Panc1 (cell line): ENCODE data around the gene GRIP1.

Experiments used
- CTCF ChIP-seq: fragments of 450-650 bp; IDR thresholded peaks from 2 replicates; pipeline ENCODE4 v1.5.1; 2017; ENCODE audit warnings: mild to moderate bottlenecking
- POLR2AphosphoS5 ChIP-seq: IDR thresholded peaks from 2 replicates; pipeline ENCODE4 v1.6.1; 2012; ENCODE audit warnings: mild to moderate bottlenecking, low read depth, low read length, moderate library complexity
- REST ChIP-seq, 2 experiments: IDR thresholded peaks; 2 replicates each; pipeline ENCODE4 v1.6.1; 2011 to 2012; ENCODE audit warnings: low read depth in 2 of 2, control low read depth in 1 of 2, low read length in 1 of 2, mild to moderate bottlenecking in 1 of 2, moderate library complexity in 1 of 2; ENCODE audit not compliant: insufficient read depth in 1 of 2
- SIN3A ChIP-seq: IDR thresholded peaks from 2 replicates; pipeline ENCODE4 v1.6.1; 2012; ENCODE audit warnings: low read depth, mild to moderate bottlenecking, low read length, moderate library complexity, borderline replicate concordance; ENCODE audit not compliant: insufficient read depth
- TCF7L2 ChIP-seq: IDR thresholded peaks from 2 replicates; pipeline ENCODE4 v1.6.1; 2011; ENCODE audit warnings: mild to moderate bottlenecking, low read depth, low read length, inconsistent platforms

GRCh38 chr12:66297923-66298322 lies 381.0 kb downstream of the GRIP1 start:
- TF ChIP-seq POLR2AphosphoS5 = no peak
- no peak for TF ChIP-seq CTCF
- no peak for TF ChIP-seq REST (IDR thresholded peaks at IDR 0.05; ENCODE audit: insufficient read depth in 1 of 2, low read depth in 2 of 2, low read length in 1 of 2)
- no peak for TF ChIP-seq TCF7L2
- no peak for TF ChIP-seq SIN3A
